Heart right ventricle (tissue), 16 donors: Measurements from ENCODE around the gene NAT14. TPM values are rescaled to one million over a fixed set of nuclear protein-coding genes. Genes with fewer than 3 reads are reported as not detected.

Experiments
- ATAC-seq, 8 donors: fragments of 200-7000 bp; cut with Tn5 transposase; one replicate each; pipeline ENCODE4 v1.9.1; 2020; ENCODE audit warnings: mild to moderate bottlenecking in 8 of 8, moderate library complexity in 8 of 8, moderate number of reproducible peaks in 1 of 8
- DNase-seq, 2 donors: peaks; one replicate each; pipeline ENCODE4 v3.0.0-alpha.2; 2020
- H3K27ac ChIP-seq, 10 donors: fragments of 200-600 bp; sonication (generic) in 2 of 10; one replicate each; pipeline versions ENCODE4 v1.5.0 to v1.8.0; 2020 to 2022; ENCODE audit warnings: mild to moderate bottlenecking in 3 of 10
- H3K27me3 ChIP-seq, 7 donors: fragments of 200-600 bp; one replicate each; pipeline ENCODE4 v1.8.0; 2021 to 2022; ENCODE audit warnings: mild to moderate bottlenecking in 2 of 7
- H3K36me3 ChIP-seq, 9 donors: fragments of 200-600 bp; sonication (generic) in 1 of 9; one replicate each; pipeline versions ENCODE4 v1.5.0 to v1.8.0; 2020 to 2022; ENCODE audit warnings: mild to moderate bottlenecking in 2 of 9
- H3K4me1 ChIP-seq, 9 donors: fragments of 200-600 bp; sonication (generic) in 1 of 9; one replicate each; pipeline versions ENCODE4 v1.5.0 to v1.8.0; 2020 to 2022; ENCODE audit warnings: mild to moderate bottlenecking in 4 of 9
- H3K4me3 ChIP-seq, 10 donors: fragments of 200-600 bp; sonication (generic) in 2 of 10; one replicate each; pipeline versions ENCODE4 v1.5.0 to v1.8.0; 2020 to 2022; ENCODE audit warnings: mild to moderate bottlenecking in 7 of 10, moderate library complexity in 2 of 10
- H3K9me3 ChIP-seq, 11 donors: fragments of 200-600 bp in 10 of 11; sonication (generic) in 2 of 11; one replicate each; pipeline versions ENCODE4 v1.5.0 to v1.8.0; 2013 to 2022; ENCODE audit warnings: mild to moderate bottlenecking in 2 of 11, control low read depth in 1 of 11, moderate library complexity in 1 of 11
- CTCF ChIP-seq, 9 donors: fragments of 200-600 bp; sonication (generic) in 2 of 9; IDR thresholded peaks; one replicate each; pipeline versions ENCODE4 v1.5.0 to v1.8.0; 2021 to 2022; ENCODE audit warnings: antibody characterized with exemption in 9 of 9, mild to moderate bottlenecking in 5 of 9, moderate library complexity in 1 of 9
- WGBS, 2 donors: extraction: QIAGEN DNeasy Blood & Tissue Kit; methylation state at CpG; one replicate each; pipeline ENCODE4 v1.1.7; 2013; ENCODE audit warnings: inconsistent platforms in 1 of 2; 5-methylcytosine and 5-hydroxymethylcytosine counted together
- intact Hi-C, 10 donors: fragments of 100-400 bp; cut with DNase I; formaldehyde crosslinking; loops; one replicate each; pipeline versions ENCODE4 v1.11.1 to v1.14.2; 2022
- polyA plus RNA-seq, 2 donors: library from polyadenylated mRNA; stranded (reverse); fragments of 200-250 nt; gene quantifications; one replicate each; pipeline ENCODE4 v1.2.3, GENCODE V29; 2013
- total RNA-seq, 10 donors: library from RNA; stranded (reverse); fragmentation: NEBNext Ultra II Directional in 3 of 10; extraction: Animal tissue kit (Norgen Biotek cat#: 25700) in 3 of 10; gene quantifications; one replicate each; pipeline versions ENCODE4 v1.2.1 to v1.2.4, GENCODE V29; 2021 to 2023
- donor health status: Arrhythmogenic right ventricular cardiomyopathy.
- donor health status: ischemic (EF 13 %, LVEDD 7.1; RV severe dilation, severe dysfunction).
- donor health status: healthy with polysubstance abuse.
- donor health status: DM: no; HTN: yes; CAD: no.
- donor health status: DM: no; HTN: no; CAD: no.
- donor health status: ischemic (EF 25% LVEDD 6.9; RV normal size, moderate dysfunction).
- donor health status: ischemic (EF 25% LVEDD 5.7; RV mildly dilated, moderate dysfunction).
- donor health status: healthy.
- donor health status: DM: yes; HTN: yes; CAD: no.
- donor health status: Ischemic cardiomyopathy.
- donor health status: ischemic (EF 35%, LVEDD 5.7; RV mildly dilated, moderate dysfunction).
- donor health status: nonischemic (EF 11% LVEDD 7.7; RV severe dilation, severe dysfunction).
- donor health status: DM: yes; HTN: yes; CAD: no.
- donor health status: PGD.
- donor health status: ischemic (EF 29% LVEDD 5.4; RV normal size, mild dysfunction).
- donor health status: nonischemic (EF 23%, LVEDD 6.1; RV moderate dilation, normal function).

The NAT14 gene
- total and polyA plus RNA-seq, 12 donors, result 5.8 to 16.4 (median 7.0) TPM

GRCh38 chr19:55489711-55490477, 4.9 kb downstream of the NAT14 start:
- Histone ChIP-seq H3K9me3 (no peaks in the 10 kb centered on the region), H3K4me1 (peaks cover 26 to 64% (median 45%) of the 10 kb centered on the region in 9 donors), H3K27me3 (peaks cover 0 to 25% (median 4%) of the 10 kb centered on the region in 7 donors), H3K4me3 (no peak overlapping the region), H3K36me3 (no peaks in the 10 kb centered on the region), H3K27ac (peak overlapping the region in 4 of 10 donors; percentile 28 to 86 (median 55))
- TF ChIP-seq CTCF (IDR thresholded peaks at IDR 0.05), result no peak
- ATAC-seq (no peak), DNase-seq (no peak)
- WGBS, 2 donors, result 74 to 75% methylated on average over 18 to 21 of the region's 21 CpGs
- intact Hi-C loops, result no loop called here

- 81 to 82% methylated on average over 49 to 52 of the region's 52 CpGs for WGBS, 2 donors
- H3K36me3 ChIP-seq, result no peaks in the 10 kb centered on the region
- H3K9me3 ChIP-seq, result no peaks in the 10 kb centered on the region
- ATAC-seq (no peak), DNase-seq (no peak)
- intact Hi-C loops, result no loop called here
- TF ChIP-seq CTCF (IDR thresholded peaks at IDR 0.05), result no peak
- peaks cover 21 to 63% (median 37%) of the 10 kb centered on the region in 9 donors for H3K4me1 ChIP-seq
- peaks cover 0 to 25% (median 4%) of the 10 kb centered on the region in 7 donors for H3K27me3 ChIP-seq
- H3K4me3 ChIP-seq, result no peak overlapping the region
- peak overlapping the region in 4 of 10 donors; percentile 31 to 61 (median 48) for H3K27ac ChIP-seq
These were observed 5.8 kb downstream of the NAT14 start for GRCh38 chr19:55490478-55491432.

- Histone ChIP-seq H3K36me3 (peaks cover 0 to 9% (median 0%) of the 10 kb centered on the region in 9 donors), H3K27me3 (peaks cover 0 to 25% (median 4%) of the 10 kb centered on the region in 7 donors), H3K4me1 (peaks cover 17 to 55% (median 27%) of the 10 kb centered on the region in 9 donors), H3K4me3 (no peak overlapping the region), H3K9me3 (no peaks in the 10 kb centered on the region), H3K27ac (peak overlapping the region in 4 of 10 donors; percentile 31 to 96 (median 52))
- WGBS, 2 donors, result 77 to 78% methylated on average over 24 of the region's 24 CpGs
- no peak for TF ChIP-seq CTCF (IDR thresholded peaks at IDR 0.05)
- ATAC-seq (no peak), DNase-seq (no peak)
- intact Hi-C loops, result no loop called here
These were observed 6.8 kb downstream of the NAT14 start for GRCh38 chr19:55491546-55492360.
